ENCODE measurements around the gene SLC35E2B.

SLC35E2B gene

DNA sequence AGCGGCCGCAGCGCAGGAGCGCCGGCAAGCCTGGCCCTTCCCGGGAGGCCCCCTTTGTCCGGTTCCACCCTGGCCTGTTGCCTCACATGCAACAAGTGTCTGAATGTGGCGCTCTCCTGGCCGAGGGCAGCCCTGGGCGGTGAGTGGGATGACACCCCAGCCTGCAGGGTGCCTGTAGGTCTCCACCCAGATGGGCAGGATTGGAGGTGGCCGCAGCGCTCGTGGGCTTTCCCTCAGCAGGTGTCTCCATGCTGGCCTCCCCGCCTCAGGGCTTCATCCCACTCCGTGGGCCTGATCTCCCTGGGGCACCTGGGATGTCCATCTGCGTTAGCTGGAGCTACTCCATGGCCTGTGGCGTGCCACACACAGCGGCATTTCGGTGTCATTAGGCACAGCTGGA is 75.8 kb downstream of the SLC35E2B start:
- H3K79me2 ChIP-seq (ENCODE audit: low read length): peaks cover 12% of the 10 kb centered on the region; the same call in 1 of the 2 replicates
- H2AFZ ChIP-seq (ENCODE audit: low read depth, low read length): no peak overlapping the region
- H3K9me3 ChIP-seq (ENCODE audit: insufficient read depth, low read length): no peaks in the 10 kb centered on the region
- peaks cover 14% of the 10 kb centered on the region for H3K4me1 ChIP-seq (ENCODE audit: low read length)
- peak overlapping the region; percentile 96; the same call in 1 of the 2 replicates for H3K4me3 ChIP-seq (ENCODE audit: low read length)
- H3K4me2 ChIP-seq (ENCODE audit: low read length): peak overlapping the region; percentile 85
- TF ChIP-seq, protein P1, sequence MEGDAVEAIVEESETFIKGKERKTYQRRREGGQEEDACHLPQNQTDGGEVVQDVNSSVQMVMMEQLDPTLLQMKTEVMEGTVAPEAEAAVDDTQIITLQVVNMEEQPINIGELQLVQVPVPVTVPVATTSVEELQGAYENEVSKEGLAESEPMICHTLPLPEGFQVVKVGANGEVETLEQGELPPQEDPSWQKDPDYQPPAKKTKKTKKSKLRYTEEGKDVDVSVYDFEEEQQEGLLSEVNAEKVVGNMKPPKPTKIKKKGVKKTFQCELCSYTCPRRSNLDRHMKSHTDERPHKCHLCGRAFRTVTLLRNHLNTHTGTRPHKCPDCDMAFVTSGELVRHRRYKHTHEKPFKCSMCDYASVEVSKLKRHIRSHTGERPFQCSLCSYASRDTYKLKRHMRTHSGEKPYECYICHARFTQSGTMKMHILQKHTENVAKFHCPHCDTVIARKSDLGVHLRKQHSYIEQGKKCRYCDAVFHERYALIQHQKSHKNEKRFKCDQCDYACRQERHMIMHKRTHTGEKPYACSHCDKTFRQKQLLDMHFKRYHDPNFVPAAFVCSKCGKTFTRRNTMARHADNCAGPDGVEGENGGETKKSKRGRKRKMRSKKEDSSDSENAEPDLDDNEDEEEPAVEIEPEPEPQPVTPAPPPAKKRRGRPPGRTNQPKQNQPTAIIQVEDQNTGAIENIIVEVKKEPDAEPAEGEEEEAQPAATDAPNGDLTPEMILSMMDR (IDR thresholded peaks at IDR 0.05; ENCODE audit: low read depth, low read length): no peak
- TF ChIP-seq EZH2phosphoT487 (IDR thresholded peaks at IDR 0.05; ENCODE audit: low read depth): no peak
- no peaks in the 10 kb centered on the region for H4K20me1 ChIP-seq (ENCODE audit: insufficient read depth, low read length)
- H3K36me3 ChIP-seq (replicated peaks; ENCODE audit: low read depth, low read length): no peaks in the 10 kb centered on the region
- no peak overlapping the region for H3K27ac ChIP-seq (ENCODE audit: low read length)
- H3K27me3 ChIP-seq (ENCODE audit: low read depth, low read length): no peaks in the 10 kb centered on the region
- H3K9ac ChIP-seq (ENCODE audit: low read length): no peak overlapping the region

DNA sequence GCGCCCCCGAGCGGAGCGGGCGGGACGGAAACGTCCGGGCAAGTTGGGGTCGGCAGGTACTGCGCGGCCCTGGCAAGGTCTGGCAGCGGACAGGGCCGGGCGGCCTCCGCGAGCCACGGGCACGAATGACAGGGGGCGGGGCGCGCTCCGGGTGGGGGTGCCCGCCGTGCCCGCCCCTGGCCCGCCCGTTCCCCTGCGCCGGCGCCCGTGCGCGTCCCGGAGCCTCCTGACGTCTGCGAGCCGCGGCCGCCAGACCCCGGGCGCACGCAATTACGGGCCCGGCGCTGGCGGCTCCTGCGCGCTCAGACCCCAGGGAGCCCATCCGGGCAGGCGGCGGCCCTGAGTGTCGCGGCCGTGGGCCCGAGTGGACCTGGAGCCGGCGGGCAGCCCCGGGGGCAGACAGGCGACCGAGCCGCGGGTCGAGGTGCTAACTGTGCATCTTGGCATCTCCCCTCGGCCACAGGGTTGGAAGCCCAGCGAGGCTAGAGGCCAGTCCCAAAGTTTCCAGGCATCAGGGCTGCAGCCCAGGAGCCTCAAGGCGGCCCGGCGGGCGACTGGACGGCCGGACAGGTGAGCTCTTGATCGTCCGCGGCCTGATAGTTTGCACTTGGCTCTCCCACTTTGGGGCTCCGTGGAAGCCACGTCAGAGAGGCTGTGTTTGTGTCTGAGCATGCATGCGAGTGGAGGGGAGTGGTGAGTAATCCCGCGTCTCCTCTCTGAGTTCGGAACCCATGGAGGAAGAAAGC is 76.4 kb downstream of the SLC35E2B start:
- H3K9me3 ChIP-seq (ENCODE audit: insufficient read depth, low read length): no peaks in the 10 kb centered on the region
- H3K36me3 ChIP-seq (replicated peaks; ENCODE audit: low read depth, low read length): no peaks in the 10 kb centered on the region
- H3K9ac ChIP-seq (ENCODE audit: low read length): peak overlapping the region; percentile 100
- peaks cover 12% of the 10 kb centered on the region; the same call in 1 of the 2 replicates for H3K79me2 ChIP-seq (ENCODE audit: low read length)
- peaks cover 14% of the 10 kb centered on the region for H3K4me1 ChIP-seq (ENCODE audit: low read length)
- no peak overlapping the region for H2AFZ ChIP-seq (ENCODE audit: low read depth, low read length)
- H3K4me2 ChIP-seq (ENCODE audit: low read length): peak overlapping the region; percentile 85
- no peak for TF ChIP-seq EZH2phosphoT487 (IDR thresholded peaks at IDR 0.05; ENCODE audit: low read depth)
- TF ChIP-seq, protein P1 (IDR thresholded peaks at IDR 0.05; ENCODE audit: low read depth, low read length): no peak
- no peaks in the 10 kb centered on the region for H3K27me3 ChIP-seq (ENCODE audit: low read depth, low read length)
- H3K4me3 ChIP-seq (ENCODE audit: low read length): peak overlapping the region; percentile 96
- H4K20me1 ChIP-seq (ENCODE audit: insufficient read depth, low read length): no peaks in the 10 kb centered on the region
- H3K27ac ChIP-seq (ENCODE audit: low read length): peak overlapping the region; percentile 96

DNA sequence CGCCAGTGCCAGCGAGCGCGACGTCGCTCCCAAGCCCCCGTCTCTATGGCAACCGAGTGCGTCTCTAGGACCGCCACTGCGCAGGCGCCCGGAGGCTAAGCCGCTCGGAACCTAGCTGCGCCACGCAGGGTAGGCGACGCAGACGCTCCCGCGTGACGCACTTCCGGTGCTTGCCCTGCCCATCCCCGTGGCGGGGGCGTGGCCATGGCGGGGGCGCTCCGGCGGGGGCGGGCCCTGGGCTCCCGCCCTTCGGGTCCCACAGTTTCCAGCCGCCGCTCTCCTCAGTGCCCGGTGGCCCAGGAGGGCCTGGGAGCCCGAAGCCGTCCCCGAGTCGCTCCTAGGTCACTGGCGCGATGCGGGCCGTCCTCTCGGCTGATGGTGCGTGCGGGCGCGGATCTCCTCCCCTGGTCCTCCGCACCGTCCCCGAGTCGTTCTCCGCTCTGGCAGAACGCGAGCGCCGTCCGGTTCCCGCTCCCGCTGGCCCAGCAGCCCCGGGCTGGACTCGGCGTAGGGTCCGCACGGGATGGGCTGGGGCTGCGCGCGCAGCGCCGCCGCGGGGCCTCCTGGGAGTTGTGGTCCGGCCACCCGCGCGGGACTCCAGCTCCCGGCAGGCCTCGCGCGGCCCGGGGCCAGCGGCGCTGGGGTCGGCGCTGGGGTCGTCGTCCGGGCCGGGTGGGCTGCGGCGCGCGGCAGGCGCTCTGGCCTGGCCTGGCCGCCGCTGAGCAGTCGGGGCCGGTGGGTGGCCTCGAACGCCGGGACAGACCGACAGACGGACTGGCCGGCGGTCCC is 77.1 kb downstream of the SLC35E2B start, which contains the start of gene MIB2:
TSS of gene MIB2 (plus strand) at position 245 of the 789 bp plus-strand sequence. CDS start 7,953 bp downstream, outside the sequence.
- peaks cover 12% of the 10 kb centered on the region; the same call in 1 of the 2 replicates for H3K79me2 ChIP-seq (ENCODE audit: low read length)
- peak within 1 kb of the TSS; percentile 100 for H3K9ac ChIP-seq (ENCODE audit: low read length)
- H3K4me2 ChIP-seq (ENCODE audit: low read length): peak within 1 kb of the TSS; percentile 85
- no peak within 1 kb of the TSS for H2AFZ ChIP-seq (ENCODE audit: low read depth, low read length)
- H3K27me3 ChIP-seq (ENCODE audit: low read depth, low read length): no peaks in the 10 kb centered on the region
- H4K20me1 ChIP-seq (ENCODE audit: insufficient read depth, low read length): no peaks in the 10 kb centered on the region
- TF ChIP-seq, protein P1 (IDR thresholded peaks at IDR 0.05; ENCODE audit: low read depth, low read length): no peak
- no peak for TF ChIP-seq EZH2phosphoT487 (IDR thresholded peaks at IDR 0.05; ENCODE audit: low read depth)
- no peaks in the 10 kb centered on the region for H3K9me3 ChIP-seq (ENCODE audit: insufficient read depth, low read length)
- no peaks in the 10 kb centered on the region for H3K36me3 ChIP-seq (replicated peaks; ENCODE audit: low read depth, low read length)
- peaks cover 14% of the 10 kb centered on the region for H3K4me1 ChIP-seq (ENCODE audit: low read length)
- H3K27ac ChIP-seq (ENCODE audit: low read length): peak within 1 kb of the TSS; percentile 96
- peak within 1 kb of the TSS; percentile 96 for H3K4me3 ChIP-seq (ENCODE audit: low read length)

DNA sequence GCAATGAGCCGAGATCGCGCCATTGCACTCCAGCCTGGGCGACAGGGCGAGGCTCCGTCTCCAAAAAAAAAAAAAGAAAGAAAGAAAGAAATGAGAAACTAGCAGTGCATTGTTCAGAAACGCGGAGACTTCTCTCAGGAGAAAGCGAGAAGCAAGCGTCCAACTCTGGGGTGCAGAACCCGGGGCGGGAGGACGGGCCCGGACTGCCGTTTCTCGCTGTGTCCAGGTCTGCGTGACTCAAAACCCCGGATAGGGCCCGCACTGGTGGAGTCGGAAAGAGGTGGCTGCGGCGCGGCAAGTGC is 77.7 kb downstream of the SLC35E2B start:
- Histone ChIP-seq H3K9me3 (ENCODE audit: insufficient read depth, low read length) (no peaks in the 10 kb centered on the region), H3K27ac (ENCODE audit: low read length) (no peak overlapping the region)

More for the DNA sequence above, 77.7 kb downstream of the SLC35E2B start:
- H3K9ac ChIP-seq (ENCODE audit: low read length): peak overlapping the region; percentile 61
- H3K79me2 ChIP-seq (ENCODE audit: low read length): peaks cover 12% of the 10 kb centered on the region; the same call in 1 of the 2 replicates
- H3K27me3 ChIP-seq (ENCODE audit: low read depth, low read length): no peaks in the 10 kb centered on the region
- no peaks in the 10 kb centered on the region for H4K20me1 ChIP-seq (ENCODE audit: insufficient read depth, low read length)
- H3K4me1 ChIP-seq (ENCODE audit: low read length): peaks cover 14% of the 10 kb centered on the region
- H3K4me3 ChIP-seq (ENCODE audit: low read length): peak overlapping the region; percentile 96
- no peak overlapping the region for H2AFZ ChIP-seq (ENCODE audit: low read depth, low read length)
- TF ChIP-seq, protein P1 (IDR thresholded peaks at IDR 0.05; ENCODE audit: low read depth, low read length): no peak
- TF ChIP-seq EZH2phosphoT487 (IDR thresholded peaks at IDR 0.05; ENCODE audit: low read depth): no peak
- peak overlapping the region; percentile 83 for H3K4me2 ChIP-seq (ENCODE audit: low read length)
- H3K36me3 ChIP-seq (replicated peaks; ENCODE audit: low read depth, low read length): no peaks in the 10 kb centered on the region

Data from OCI-LY3 (cell line).